Measurements from ENCODE around the gene GNAT1.

GNAT1 gene

GRCh38 chr3:50147447-50147846, 44.0 kb upstream of the GNAT1 start:
- H2AFZ ChIP-seq (ENCODE audit: low read depth, low read length, severe bottlenecking) = no peak overlapping the region

GRCh38 chr3:50147861-50148260, 43.5 kb upstream of the GNAT1 start:
- TF ChIP-seq CTCF (IDR thresholded peaks at IDR 0.05; ENCODE audit: insufficient read depth, low read length, poor library complexity, severe bottlenecking) (no peak), EZH2phosphoT487 (conservative IDR thresholded peaks at IDR 0.05; ENCODE audit: low read length) (no peak)
- no peaks in the 10 kb centered on the region for H3K79me2 ChIP-seq (ENCODE audit: insufficient read depth, low read length)
- no peak overlapping the region for H2AFZ ChIP-seq (ENCODE audit: low read depth, low read length, severe bottlenecking)
- H3K4me3 ChIP-seq (ENCODE audit: insufficient read depth, low read length, poor library complexity, severe bottlenecking) = no peak overlapping the region
- H3K27ac ChIP-seq (ENCODE audit: low read depth, low read length) = no peak overlapping the region
- no peaks in the 10 kb centered on the region for H3F3A ChIP-seq (ENCODE audit: insufficient read depth)
- H3K9ac ChIP-seq (ENCODE audit: low read length) = no peak overlapping the region
- no peaks in the 10 kb centered on the region for H3K36me3 ChIP-seq (ENCODE audit: low read length)
- H4K20me1 ChIP-seq (ENCODE audit: low read depth, low read length) = no peaks in the 10 kb centered on the region
- no peaks in the 10 kb centered on the region for H3K9me2 ChIP-seq (replicated peaks; ENCODE audit: insufficient read depth, low read length)
- no peaks in the 10 kb centered on the region for H3K9me3 ChIP-seq (ENCODE audit: insufficient read depth, low read length)
- no peak overlapping the region for H3K4me2 ChIP-seq (ENCODE audit: low read depth, low read length, poor library complexity, severe bottlenecking)
- no peaks in the 10 kb centered on the region for H3K27me3 ChIP-seq (ENCODE audit: low read length)

More at GRCh38 chr3:50147447-50147846, 44.0 kb upstream of the GNAT1 start:
- no peaks in the 10 kb centered on the region for H3K9me3 ChIP-seq (ENCODE audit: insufficient read depth, low read length)
- H3K4me3 ChIP-seq (ENCODE audit: insufficient read depth, low read length, poor library complexity, severe bottlenecking) = no peak overlapping the region
- no peaks in the 10 kb centered on the region for H3K36me3 ChIP-seq (ENCODE audit: low read length)
- no peaks in the 10 kb centered on the region for H4K20me1 ChIP-seq (ENCODE audit: low read depth, low read length)
- TF ChIP-seq CTCF (IDR thresholded peaks at IDR 0.05; ENCODE audit: insufficient read depth, low read length, poor library complexity, severe bottlenecking) (no peak), EZH2phosphoT487 (conservative IDR thresholded peaks at IDR 0.05; ENCODE audit: low read length) (no peak)
- no peak overlapping the region for H3K9ac ChIP-seq (ENCODE audit: low read length)
- no peaks in the 10 kb centered on the region for H3K79me2 ChIP-seq (ENCODE audit: insufficient read depth, low read length)
- no peak overlapping the region for H3K4me2 ChIP-seq (ENCODE audit: low read depth, low read length, poor library complexity, severe bottlenecking)
- no peak overlapping the region for H3K27ac ChIP-seq (ENCODE audit: low read depth, low read length)
- no peaks in the 10 kb centered on the region for H3K27me3 ChIP-seq (ENCODE audit: low read length)
- no peaks in the 10 kb centered on the region for H3K9me2 ChIP-seq (replicated peaks; ENCODE audit: insufficient read depth, low read length)
- H3F3A ChIP-seq (ENCODE audit: insufficient read depth) = no peaks in the 10 kb centered on the region

GRCh38 chr3:50150404-50150750, 41.0 kb upstream of the GNAT1 start:
- TF ChIP-seq CTCF (IDR thresholded peaks at IDR 0.05; ENCODE audit: insufficient read depth, low read length, poor library complexity, severe bottlenecking) (no peak), EZH2phosphoT487 (conservative IDR thresholded peaks at IDR 0.05; ENCODE audit: low read length) (no peak)
- H3K27ac ChIP-seq (ENCODE audit: low read depth, low read length) = no peak overlapping the region

More at GRCh38 chr3:50150404-50150750, 41.0 kb upstream of the GNAT1 start:
- H3F3A ChIP-seq (ENCODE audit: insufficient read depth) = no peaks in the 10 kb centered on the region
- H3K36me3 ChIP-seq (ENCODE audit: low read length) = no peaks in the 10 kb centered on the region
- H3K9ac ChIP-seq (ENCODE audit: low read length) = no peak overlapping the region
- H3K9me3 ChIP-seq (ENCODE audit: insufficient read depth, low read length) = no peaks in the 10 kb centered on the region
- no peak overlapping the region for H3K4me2 ChIP-seq (ENCODE audit: low read depth, low read length, poor library complexity, severe bottlenecking)
- no peaks in the 10 kb centered on the region for H3K79me2 ChIP-seq (ENCODE audit: insufficient read depth, low read length)
- H3K27me3 ChIP-seq (ENCODE audit: low read length) = no peaks in the 10 kb centered on the region
- H3K4me3 ChIP-seq (ENCODE audit: insufficient read depth, low read length, poor library complexity, severe bottlenecking) = no peak overlapping the region
- H3K9me2 ChIP-seq (replicated peaks; ENCODE audit: insufficient read depth, low read length) = no peaks in the 10 kb centered on the region
- H4K20me1 ChIP-seq (ENCODE audit: low read depth, low read length) = no peaks in the 10 kb centered on the region
- H2AFZ ChIP-seq (ENCODE audit: low read depth, low read length, severe bottlenecking) = no peak overlapping the region

Measured in SU-DHL-6 (cell line).